Urinary bladder (tissue), 4 donors: ENCODE measurements around the gene BIK. TPM values are rescaled to one million over a fixed set of nuclear protein-coding genes. Genes with fewer than 3 reads are reported as not detected.
A peak's percentile ranks its signal among the peaks of the same experiment; 100 is the strongest.

Experiments used
- DNase-seq: peaks from one replicate; pipeline ENCODE4 v3.0.0-alpha.2; 2015; ENCODE audit errors: extremely low spot score
- H3K27ac ChIP-seq: one replicate; pipeline ENCODE4 v1.5.1; 2013; ENCODE audit warnings: low read depth, mild to moderate bottlenecking, moderate library complexity
- H3K36me3 ChIP-seq: one replicate; pipeline ENCODE4 v1.6.1; 2013; ENCODE audit warnings: mild to moderate bottlenecking, moderate library complexity; ENCODE audit not compliant: insufficient read depth
- H3K4me1 ChIP-seq: one replicate; pipeline ENCODE4 v1.6.1; 2013; ENCODE audit warnings: mild to moderate bottlenecking, moderate library complexity; ENCODE audit not compliant: insufficient read depth
- H3K4me3 ChIP-seq: one replicate; pipeline ENCODE4 v1.5.1; 2013; ENCODE audit warnings: low read depth, low read length
- WGBS: extraction: QIAGEN DNeasy Blood & Tissue Kit; methylation state at CpG from one replicate; pipeline ENCODE4 v1.1.7; 2013; 5-methylcytosine and 5-hydroxymethylcytosine counted together
- polyA plus RNA-seq: library from polyadenylated mRNA; stranded (reverse); fragments of 200-250 nt; gene quantifications from one replicate; pipeline ENCODE4 v1.2.3, GENCODE V29; 2013
- total RNA-seq: library from RNA; depleted of rRNA; stranded (reverse); fragments of >200 nt; gene quantifications from one replicate; pipeline ENCODE4 v1.2.3, GENCODE V29; 2014
- donor health status: healthy with polysubstance abuse.
- donor health status: healthy.

BIK gene
- total and polyA plus RNA-seq, 2 donors = 0.79 to 2.5 TPM

DNA sequence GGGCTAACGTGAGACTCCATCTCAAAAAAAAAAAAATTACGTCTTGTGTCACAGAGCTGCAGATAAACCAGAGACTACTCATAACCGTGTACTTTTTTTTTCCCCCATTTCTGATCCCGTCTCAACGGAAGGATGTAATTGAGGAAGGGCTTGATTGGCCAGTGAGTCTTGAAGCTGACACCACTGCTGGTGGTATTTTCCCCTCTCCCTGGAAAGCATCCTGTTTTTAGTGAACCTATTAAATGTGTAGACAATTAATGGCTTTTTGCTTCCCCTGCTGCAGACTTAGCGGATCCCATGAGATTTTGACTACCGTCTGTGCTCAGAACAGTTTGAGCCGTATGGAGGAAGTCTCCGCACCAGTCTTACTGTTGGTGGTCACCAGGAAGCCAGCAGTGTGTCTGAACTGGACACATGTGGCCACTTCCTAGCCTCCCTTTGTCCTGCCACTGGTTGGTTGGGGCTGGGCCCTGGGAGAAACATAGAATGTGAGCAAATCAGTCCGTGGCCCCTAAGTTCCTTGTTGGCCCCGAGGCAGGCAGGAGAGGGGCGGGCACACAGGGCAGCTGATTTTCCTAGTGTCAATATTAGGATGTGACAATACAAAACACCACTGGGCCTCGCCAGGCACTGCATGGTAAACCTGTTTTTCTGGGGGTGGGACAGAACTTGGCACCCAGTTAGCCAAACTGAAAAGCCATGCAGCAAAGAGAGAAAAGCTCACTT is 3.1 kb downstream of the BIK start:
- no peak overlapping the region for H3K27ac ChIP-seq
- WGBS = 45% methylated on average over 13 of the region's 13 CpGs
- peaks cover 6% of the 10 kb centered on the region for H3K4me1 ChIP-seq
- no peaks in the 10 kb centered on the region for H3K36me3 ChIP-seq
- DNase-seq = no peak
- no peak overlapping the region for H3K4me3 ChIP-seq

GRCh38 chr22:43114958-43115357 is 4.4 kb downstream of the BIK start:
- 32% methylated on average over 5 of the region's 5 CpGs for whole genome bisulfite sequencing
- H3K27ac ChIP-seq = no peak overlapping the region
- H3K4me3 ChIP-seq = no peak overlapping the region
- peak; percentile 59 for DNase-seq
- H3K36me3 ChIP-seq = no peaks in the 10 kb centered on the region
- H3K4me1 ChIP-seq = peaks cover 6% of the 10 kb centered on the region

GRCh38 chr22:43116932-43117331 is 6.4 kb downstream of the BIK start:
- WGBS = 85% methylated on average over 7 of the region's 7 CpGs
- Histone ChIP-seq H3K36me3 (no peaks in the 10 kb centered on the region), H3K4me1 (peaks cover 3% of the 10 kb centered on the region), H3K27ac (no peak overlapping the region), H3K4me3 (no peak overlapping the region)
- no peak for DNase-seq

DNA sequence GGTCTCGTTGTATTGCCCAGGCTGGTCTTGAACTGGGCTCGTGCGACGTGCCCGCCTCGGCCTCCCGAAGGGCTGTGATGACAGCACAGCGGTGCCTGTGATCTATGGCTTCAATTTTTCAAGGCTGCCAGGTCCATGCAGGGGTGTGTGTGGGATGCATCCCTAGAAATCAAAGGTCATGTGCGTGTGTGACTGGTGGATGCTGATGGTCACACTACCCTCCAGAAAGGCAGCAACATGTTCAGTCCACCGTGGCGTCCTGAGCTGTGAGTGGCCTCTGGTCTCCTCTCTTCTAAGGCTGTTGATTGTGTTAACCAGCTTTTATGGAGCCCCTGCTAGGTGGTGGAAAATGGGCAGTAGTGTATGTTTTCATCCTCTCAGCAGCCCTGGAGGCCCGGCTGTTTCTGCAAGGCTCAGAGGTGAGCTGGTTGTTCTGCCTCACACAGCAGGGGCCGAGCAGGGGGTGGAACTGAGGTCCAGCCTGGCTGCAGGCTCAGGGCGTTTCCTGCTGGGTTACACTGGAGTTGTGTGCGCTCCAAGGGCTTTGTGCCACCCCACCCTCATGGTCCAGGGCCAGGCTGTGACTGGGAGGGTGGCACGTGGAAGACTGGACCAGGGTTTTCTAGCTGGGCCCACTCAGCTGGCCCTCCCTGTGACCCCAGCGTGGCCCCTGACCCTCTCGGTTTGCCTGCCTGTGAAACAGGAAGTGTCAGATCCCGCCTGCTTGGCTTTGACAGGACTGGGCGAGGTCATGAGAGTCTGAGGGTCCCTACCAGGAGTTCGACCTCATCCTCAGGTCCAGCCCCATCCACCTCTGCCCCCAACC is 7.7 kb downstream of the BIK start:
- no peak for DNase-seq
- Histone ChIP-seq H3K27ac (no peak overlapping the region), H3K4me3 (no peak overlapping the region), H3K4me1 (peaks cover 3% of the 10 kb centered on the region), H3K36me3 (no peaks in the 10 kb centered on the region)
- WGBS = 69% methylated on average over 21 of the region's 21 CpGs

DNA sequence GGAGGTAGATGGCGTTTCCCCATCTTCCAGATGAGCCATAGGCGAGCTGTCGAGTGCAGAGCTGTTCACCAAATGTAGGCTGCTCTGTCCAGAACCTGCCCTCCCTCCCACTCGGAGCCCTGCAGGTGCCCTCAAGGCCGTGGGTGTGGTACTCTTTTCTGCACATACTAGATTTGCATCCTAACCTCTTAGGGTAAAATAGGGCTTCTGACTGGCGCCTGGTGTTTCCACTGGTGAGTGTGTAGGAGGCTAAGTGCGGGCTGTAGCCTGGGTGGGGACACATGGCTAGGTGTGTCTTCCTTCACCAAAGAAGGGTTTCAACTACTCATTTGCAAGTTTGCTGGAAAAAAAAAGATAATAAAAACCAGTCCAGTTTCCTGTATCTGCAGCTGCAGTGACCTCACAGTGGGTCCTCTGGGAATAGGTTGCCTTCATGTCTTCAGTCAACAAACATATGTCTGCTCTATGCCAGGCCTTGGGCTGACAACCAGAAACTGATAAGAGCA is 8.5 kb downstream of the BIK start:
- no peak for DNase-seq
- Histone ChIP-seq H3K36me3 (no peaks in the 10 kb centered on the region), H3K27ac (no peak overlapping the region), H3K4me3 (no peak overlapping the region), H3K4me1 (peaks cover 3% of the 10 kb centered on the region)
- 73% methylated on average over 7 of the region's 7 CpGs for WGBS

- Histone ChIP-seq H3K27ac (no peak overlapping the region), H3K4me3 (no peak overlapping the region), H3K36me3 (no peaks in the 10 kb centered on the region), H3K4me1 (no peaks in the 10 kb centered on the region)
- 48% methylated on average over 5 of the region's 5 CpGs for WGBS
- no peak for DNase-seq
Measured at GRCh38 chr22:43126501-43127165, 16.1 kb downstream of the BIK start.

GRCh38 chr22:43127166-43127908 is 16.8 kb downstream of the BIK start:
- no peak for DNase-seq
- Histone ChIP-seq H3K4me1 (no peaks in the 10 kb centered on the region), H3K36me3 (no peaks in the 10 kb centered on the region), H3K4me3 (no peak overlapping the region), H3K27ac (no peak overlapping the region)
- 84% methylated on average over 17 of the region's 17 CpGs for WGBS

DNA sequence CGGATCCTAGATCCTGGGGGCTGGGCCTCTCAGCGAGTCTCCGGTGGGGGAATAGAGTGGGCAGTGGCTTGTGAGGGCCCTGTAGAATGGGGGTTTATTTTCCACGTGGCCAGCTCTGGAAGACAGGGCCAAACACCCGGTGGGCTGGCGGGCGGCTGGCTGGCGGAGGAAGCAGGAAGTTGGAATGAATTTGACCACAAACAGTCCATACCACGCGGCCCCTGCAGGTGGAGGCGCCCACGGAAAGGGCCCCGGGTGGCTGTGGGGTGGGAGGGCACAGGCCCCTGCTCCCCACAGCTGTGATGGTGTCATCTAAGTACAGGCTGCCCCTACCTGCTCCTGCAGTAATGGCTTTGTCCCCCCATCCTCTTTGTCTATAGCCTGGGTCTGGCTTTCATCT is 17.6 kb downstream of the BIK start:
- H3K4me3 ChIP-seq = no peak overlapping the region
- no peaks in the 10 kb centered on the region for H3K4me1 ChIP-seq
- WGBS = 67% methylated on average over 13 of the region's 13 CpGs
- DNase-seq = no peak
- no peak overlapping the region for H3K27ac ChIP-seq
- no peaks in the 10 kb centered on the region for H3K36me3 ChIP-seq

DNA sequence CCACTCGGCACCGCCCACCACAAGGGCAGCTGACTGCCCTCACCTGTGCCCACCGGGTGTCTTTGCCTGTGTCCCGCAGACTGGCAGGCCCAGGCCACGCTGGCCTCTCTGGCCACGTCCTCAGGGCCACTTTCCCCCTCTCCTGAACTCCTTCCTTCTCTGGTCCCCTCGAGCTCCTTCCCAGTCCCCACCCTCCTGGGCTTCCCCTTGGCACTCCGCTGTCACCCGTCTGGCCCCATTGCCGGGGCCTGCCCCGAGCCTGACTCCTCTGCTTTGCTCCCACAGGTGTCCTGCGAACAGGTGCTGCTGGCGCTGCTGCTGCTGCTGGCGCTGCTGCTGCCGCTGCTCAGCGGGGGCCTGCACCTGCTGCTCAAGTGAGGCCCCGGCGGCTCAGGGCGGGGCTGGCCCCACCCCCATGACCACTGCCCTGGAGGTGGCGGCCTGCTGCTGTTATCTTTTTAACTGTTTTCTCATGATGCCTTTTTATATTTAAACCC is 18.4 kb downstream of the BIK start:
- Histone ChIP-seq H3K4me1 (no peaks in the 10 kb centered on the region), H3K36me3 (no peaks in the 10 kb centered on the region), H3K4me3 (no peak overlapping the region), H3K27ac (no peak overlapping the region)
- WGBS = 58% methylated on average over 20 of the region's 20 CpGs
- DNase-seq = no peak

DNA sequence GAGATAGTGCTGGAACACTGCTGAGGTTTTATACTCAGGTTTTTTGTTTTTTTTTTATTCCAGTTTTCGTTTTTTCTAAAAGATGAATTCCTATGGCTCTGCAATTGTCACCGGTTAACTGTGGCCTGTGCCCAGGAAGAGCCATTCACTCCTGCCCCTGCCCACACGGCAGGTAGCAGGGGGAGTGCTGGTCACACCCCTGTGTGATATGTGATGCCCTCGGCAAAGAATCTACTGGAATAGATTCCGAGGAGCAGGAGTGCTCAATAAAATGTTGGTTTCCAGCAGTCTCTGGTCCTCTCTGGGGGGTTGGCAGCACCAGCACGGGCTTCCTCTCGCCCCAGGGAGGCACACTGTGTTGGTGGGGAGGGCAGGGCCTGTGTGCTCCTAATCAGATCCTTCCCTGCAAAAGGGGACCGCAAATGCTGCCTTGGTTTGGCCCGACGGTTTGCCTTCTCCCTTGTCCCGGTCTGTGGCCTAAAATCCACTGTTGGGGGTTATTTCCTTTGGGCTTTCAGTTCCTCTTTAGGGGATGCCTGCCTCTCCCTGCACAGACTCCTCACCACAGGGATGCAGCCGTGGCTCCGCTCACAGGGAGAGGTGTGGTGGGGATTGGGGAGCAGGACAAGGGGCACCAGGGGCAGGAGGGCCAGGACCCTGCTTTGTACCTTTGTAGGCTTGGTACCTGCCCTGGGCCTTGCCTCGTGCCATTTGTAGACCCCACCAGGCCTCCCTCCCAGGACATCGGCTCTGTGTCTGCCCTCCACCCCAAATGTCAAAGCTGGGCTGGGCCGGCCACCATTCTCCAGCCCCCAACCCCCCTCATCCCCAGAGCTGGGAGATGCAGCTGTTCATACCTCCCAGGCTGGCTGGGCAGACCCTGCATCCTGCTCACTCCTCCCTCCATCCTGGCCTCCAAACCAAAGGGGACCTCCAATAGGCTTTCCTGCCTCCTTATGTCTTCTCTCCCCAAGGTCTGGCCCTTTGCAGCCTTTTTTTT is 19.2 kb downstream of the BIK start:
- no peak for DNase-seq
- H3K36me3 ChIP-seq = no peaks in the 10 kb centered on the region
- no peak overlapping the region for H3K4me3 ChIP-seq
- no peak overlapping the region for H3K27ac ChIP-seq
- WGBS = 59% methylated on average over 16 of the region's 16 CpGs
- H3K4me1 ChIP-seq = no peaks in the 10 kb centered on the region

- H3K4me1 ChIP-seq = no peaks in the 10 kb centered on the region
- H3K4me3 ChIP-seq = no peak overlapping the region
- H3K36me3 ChIP-seq = no peaks in the 10 kb centered on the region
- WGBS = 89% methylated on average over 17 of the region's 17 CpGs
- H3K27ac ChIP-seq = no peak overlapping the region
- no peak for DNase-seq
Measured at GRCh38 chr22:43131773-43132501, 21.4 kb downstream of the BIK start.

DNA sequence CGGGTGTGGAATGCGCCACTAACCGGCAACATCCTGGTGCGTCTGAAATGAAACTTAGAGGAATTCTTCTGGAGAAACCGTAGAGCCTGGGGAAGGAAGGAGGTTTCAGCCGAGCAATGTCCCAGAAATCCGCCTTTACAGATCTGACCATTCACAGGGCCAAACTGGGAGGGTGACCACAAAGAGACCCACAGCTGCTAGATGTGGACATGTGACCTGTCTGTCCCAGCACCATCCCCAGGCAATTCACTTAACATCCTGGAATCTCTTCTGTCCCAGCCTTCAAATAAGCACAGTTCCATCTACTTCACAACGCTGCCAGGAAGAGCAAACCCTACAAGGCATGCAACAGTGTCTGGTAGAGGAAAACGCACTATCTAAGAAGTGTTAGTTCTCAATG is 22.9 kb downstream of the BIK start:
- Histone ChIP-seq H3K4me1 (no peaks in the 10 kb centered on the region), H3K4me3 (no peak overlapping the region), H3K36me3 (no peaks in the 10 kb centered on the region), H3K27ac (no peak overlapping the region)
- WGBS = 93% methylated on average over 9 of the region's 9 CpGs
- no peak for DNase-seq
